Measurements from ENCODE around the gene DPP3.

DNA sequence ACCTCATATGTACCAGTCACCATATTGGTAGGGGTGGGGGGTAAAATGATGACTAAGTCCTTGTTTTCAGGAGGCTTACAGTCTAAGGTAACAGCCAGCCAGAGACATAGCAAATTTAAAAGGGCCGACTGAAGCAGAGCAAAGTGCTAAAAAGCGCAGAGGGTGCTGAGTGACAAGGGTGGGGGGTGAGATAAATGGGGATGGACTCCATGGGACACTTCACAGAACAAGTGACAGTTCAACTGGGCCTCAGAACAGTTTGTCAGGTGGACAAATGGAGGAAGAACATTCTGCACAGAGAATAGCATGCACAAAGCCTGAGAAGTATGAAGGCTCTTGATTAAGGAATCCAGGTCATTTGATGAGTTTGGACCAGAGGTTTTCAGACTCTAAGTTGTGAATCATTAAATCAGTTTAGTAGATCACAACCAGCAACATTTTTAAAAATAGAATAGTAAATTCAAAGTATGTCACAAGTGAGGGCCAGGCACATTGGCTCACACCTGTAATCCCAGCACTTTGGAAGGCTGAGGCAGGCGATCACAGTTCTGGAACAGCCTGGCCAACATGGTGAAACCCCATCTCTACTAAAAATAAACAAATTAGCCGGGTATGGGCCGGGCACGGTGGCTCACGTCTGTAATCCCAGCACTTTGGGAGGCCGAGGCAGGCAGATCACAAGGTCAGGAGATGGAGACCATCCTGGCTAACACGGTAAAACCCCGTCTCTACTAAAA is 44.2 kb downstream of the DPP3 start:
- TF ChIP-seq, protein P1, sequence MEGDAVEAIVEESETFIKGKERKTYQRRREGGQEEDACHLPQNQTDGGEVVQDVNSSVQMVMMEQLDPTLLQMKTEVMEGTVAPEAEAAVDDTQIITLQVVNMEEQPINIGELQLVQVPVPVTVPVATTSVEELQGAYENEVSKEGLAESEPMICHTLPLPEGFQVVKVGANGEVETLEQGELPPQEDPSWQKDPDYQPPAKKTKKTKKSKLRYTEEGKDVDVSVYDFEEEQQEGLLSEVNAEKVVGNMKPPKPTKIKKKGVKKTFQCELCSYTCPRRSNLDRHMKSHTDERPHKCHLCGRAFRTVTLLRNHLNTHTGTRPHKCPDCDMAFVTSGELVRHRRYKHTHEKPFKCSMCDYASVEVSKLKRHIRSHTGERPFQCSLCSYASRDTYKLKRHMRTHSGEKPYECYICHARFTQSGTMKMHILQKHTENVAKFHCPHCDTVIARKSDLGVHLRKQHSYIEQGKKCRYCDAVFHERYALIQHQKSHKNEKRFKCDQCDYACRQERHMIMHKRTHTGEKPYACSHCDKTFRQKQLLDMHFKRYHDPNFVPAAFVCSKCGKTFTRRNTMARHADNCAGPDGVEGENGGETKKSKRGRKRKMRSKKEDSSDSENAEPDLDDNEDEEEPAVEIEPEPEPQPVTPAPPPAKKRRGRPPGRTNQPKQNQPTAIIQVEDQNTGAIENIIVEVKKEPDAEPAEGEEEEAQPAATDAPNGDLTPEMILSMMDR (IDR thresholded peaks at IDR 0.05): no peak
- TF ChIP-seq, protein P2, sequence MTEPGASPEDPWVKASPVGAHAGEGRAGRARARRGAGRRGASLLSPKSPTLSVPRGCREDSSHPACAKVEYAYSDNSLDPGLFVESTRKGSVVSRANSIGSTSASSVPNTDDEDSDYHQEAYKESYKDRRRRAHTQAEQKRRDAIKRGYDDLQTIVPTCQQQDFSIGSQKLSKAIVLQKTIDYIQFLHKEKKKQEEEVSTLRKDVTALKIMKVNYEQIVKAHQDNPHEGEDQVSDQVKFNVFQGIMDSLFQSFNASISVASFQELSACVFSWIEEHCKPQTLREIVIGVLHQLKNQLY (CRISPR knock-in tag; IDR thresholded peaks at IDR 0.05): no peak
- TF ChIP-seq SP1 (CRISPR knock-in tag; conservative IDR thresholded peaks at IDR 0.05): no peak
- TF ChIP-seq ARID4B (CRISPR knock-in tag; IDR thresholded peaks at IDR 0.05; ENCODE audit: borderline replicate concordance): no peak
- no peak for TF ChIP-seq ELF4 (CRISPR knock-in tag; IDR thresholded peaks at IDR 0.05; ENCODE audit: low read depth)
- no peak for TF ChIP-seq USF2 (CRISPR knock-in tag; IDR thresholded peaks at IDR 0.05)
- TF ChIP-seq ZNF138 (CRISPR knock-in tag; conservative IDR thresholded peaks at IDR 0.05): no peak
- no peak for TF ChIP-seq NR2C2 (CRISPR knock-in tag; IDR thresholded peaks at IDR 0.05)
- TF ChIP-seq, protein P3, sequence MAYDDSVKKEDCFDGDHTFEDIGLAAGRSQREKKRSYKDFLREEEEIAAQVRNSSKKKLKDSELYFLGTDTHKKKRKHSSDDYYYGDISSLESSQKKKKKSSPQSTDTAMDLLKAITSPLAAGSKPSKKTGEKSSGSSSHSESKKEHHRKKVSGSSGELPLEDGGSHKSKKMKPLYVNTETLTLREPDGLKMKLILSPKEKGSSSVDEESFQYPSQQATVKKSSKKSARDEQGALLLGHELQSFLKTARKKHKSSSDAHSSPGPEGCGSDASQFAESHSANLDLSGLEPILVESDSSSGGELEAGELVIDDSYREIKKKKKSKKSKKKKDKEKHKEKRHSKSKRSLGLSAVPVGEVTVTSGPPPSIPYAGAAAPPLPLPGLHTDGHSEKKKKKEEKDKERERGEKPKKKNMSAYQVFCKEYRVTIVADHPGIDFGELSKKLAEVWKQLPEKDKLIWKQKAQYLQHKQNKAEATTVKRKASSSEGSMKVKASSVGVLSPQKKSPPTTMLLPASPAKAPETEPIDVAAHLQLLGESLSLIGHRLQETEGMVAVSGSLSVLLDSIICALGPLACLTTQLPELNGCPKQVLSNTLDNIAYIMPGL (CRISPR knock-in tag; IDR thresholded peaks at IDR 0.05): no peak
- no peak for TF ChIP-seq TCF7 (CRISPR knock-in tag; IDR thresholded peaks at IDR 0.05; ENCODE audit: low read depth)
- no peak for TF ChIP-seq ZNF396 (CRISPR knock-in tag; IDR thresholded peaks at IDR 0.05; ENCODE audit: borderline replicate concordance)
- no peak for TF ChIP-seq TEAD4 (CRISPR knock-in tag; IDR thresholded peaks at IDR 0.05)
- no peak for TF ChIP-seq GRHL2 (CRISPR knock-in tag; IDR thresholded peaks at IDR 0.05; ENCODE audit: insufficient replicate concordance, severe bottlenecking)
- no peak for TF ChIP-seq JUN (CRISPR knock-in tag; IDR thresholded peaks at IDR 0.05)

All from WTC11 (cell line).